Measurements from ENCODE around the gene STRN.

- no peak for TF ChIP-seq CTCF (IDR thresholded peaks at IDR 0.05)
- TF ChIP-seq POLR2A (IDR thresholded peaks at IDR 0.05) = no peak
Measured at GRCh38 chr2:36802952-36803351, 163.4 kb downstream of the STRN start.

Measured in thyroid gland (tissue), 4 donors.